Activated CD4-positive, alpha-beta T cell treated with anti-CD3 and anti-CD28 coated beads, Interleukin-2, amount 50 U/mL, for 16 hours (primary cell): ENCODE results near the gene MGAT3.
"Not testable (repeated sequence)": the region's sequence is repeated elsewhere in the genome, so short reads cannot be mapped to it uniquely, and the experiment has no call there.

ENCODE experiments used
- DNase-seq: peaks from one replicate; pipeline ENCODE4 v3.0.0-alpha.2; 2020

MGAT3 gene

GRCh38 chr22:39518996-39519680 lies 62.3 kb downstream of the MGAT3 start:
- no peak for DNase-seq

GRCh38 chr22:39519681-39520225 lies 62.9 kb downstream of the MGAT3 start:
- DNase-seq: peak; percentile 99

GRCh38 chr22:39520226-39521105 lies 63.7 kb downstream of the MGAT3 start, which contains the start of gene ATF4:
Gene ATF4, plus strand, starts transcription at chr22:39520562. Its CDS starts 884 bp downstream, at chr22:39521446.
- DNase-seq: peak; percentile 88

GRCh38 chr22:39521106-39521885 lies 64.5 kb downstream of the MGAT3 start:
- DNase-seq: not testable (repeated sequence)

GRCh38 chr22:39522091-39522490 lies 65.3 kb downstream of the MGAT3 start:
- DNase-seq: not testable (repeated sequence)

GRCh38 chr22:39522567-39523300 lies 65.9 kb downstream of the MGAT3 start:
- DNase-seq: no peak

- no peak for DNase-seq
Measured at GRCh38 chr22:39524089-39524752, 67.4 kb downstream of the MGAT3 start.

GRCh38 chr22:39524753-39525657 lies 68.2 kb downstream of the MGAT3 start:
- no peak for DNase-seq

- DNase-seq: no peak
Measured at GRCh38 chr22:39525658-39525975, 68.8 kb downstream of the MGAT3 start.

- peak; percentile 53 for DNase-seq
Measured at GRCh38 chr22:39526736-39527171, 69.9 kb downstream of the MGAT3 start.

GRCh38 chr22:39527481-39527961 lies 70.7 kb downstream of the MGAT3 start:
- DNase-seq: no peak

GRCh38 chr22:39528080-39528661 lies 71.4 kb downstream of the MGAT3 start:
- DNase-seq: no peak

GRCh38 chr22:39528681-39529486 lies 72.1 kb downstream of the MGAT3 start:
- peak; percentile 94 for DNase-seq

GRCh38 chr22:39529487-39529851 lies 72.7 kb downstream of the MGAT3 start:
- DNase-seq: no peak

- DNase-seq: no peak
Measured at GRCh38 chr22:39530116-39530515, 73.3 kb downstream of the MGAT3 start.

GRCh38 chr22:39530692-39531331 lies 74.0 kb downstream of the MGAT3 start:
- DNase-seq: peak; percentile 62

- DNase-seq: peak; percentile 100
Measured at GRCh38 chr22:39532215-39533073, 75.6 kb downstream of the MGAT3 start, which contains the start of gene RPS19BP1. Gene RPS19BP1, minus strand, starts transcription at chr22:39532748. Its CDS starts 10 bp downstream, at chr22:39532738.
